Femur (tissue), 1 donor: ENCODE results near the gene AK1.

ENCODE experiments used
- DNase-seq: peaks from one replicate; pipeline ENCODE4 v3.0.0-alpha.2; 2017

The AK1 gene, protein sequence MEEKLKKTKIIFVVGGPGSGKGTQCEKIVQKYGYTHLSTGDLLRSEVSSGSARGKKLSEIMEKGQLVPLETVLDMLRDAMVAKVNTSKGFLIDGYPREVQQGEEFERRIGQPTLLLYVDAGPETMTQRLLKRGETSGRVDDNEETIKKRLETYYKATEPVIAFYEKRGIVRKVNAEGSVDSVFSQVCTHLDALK

DNA sequence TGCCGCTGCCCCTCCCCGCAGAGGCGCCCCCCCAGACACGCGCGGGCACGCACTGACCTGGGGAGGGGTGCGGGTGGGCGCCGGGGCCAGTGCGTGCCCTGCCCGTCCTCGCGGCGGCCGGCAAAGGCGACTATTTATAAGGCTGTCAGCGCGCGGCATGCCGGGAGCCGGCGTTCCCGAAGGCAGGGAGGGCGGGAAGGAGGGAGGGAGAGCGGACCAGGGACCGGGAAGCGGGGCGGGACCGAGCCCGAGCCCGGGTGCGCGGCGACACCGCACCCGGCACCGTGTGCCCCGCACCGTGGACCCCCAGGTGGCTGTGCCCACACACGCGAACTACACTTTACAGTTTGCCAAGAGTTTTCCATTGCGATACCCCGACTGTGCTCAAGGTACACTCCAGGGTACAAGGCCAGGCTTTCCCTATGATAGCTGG, at the start of gene AK1:
AK1 (minus strand) TSS at position 110 of the 433 bp plus-strand sequence. CDS start 3,058 bp downstream, outside the sequence.
- peak; percentile 86 for DNase-seq

DNA sequence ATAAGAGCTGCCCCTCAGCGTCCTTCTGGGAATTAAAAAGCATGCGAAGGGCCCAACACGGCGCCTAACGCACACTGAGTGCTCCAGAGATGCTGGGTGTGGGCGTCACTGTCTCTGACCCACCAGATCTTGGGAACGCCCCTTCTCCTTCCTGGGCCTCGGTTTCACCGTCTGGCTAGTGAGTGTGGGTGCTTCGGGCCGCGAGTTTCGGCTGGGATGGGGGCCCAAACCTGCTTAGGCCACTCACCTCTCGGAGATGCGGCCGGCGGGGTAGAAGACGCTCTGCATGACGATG, 49.4 kb upstream of the AK1 start:
- no peak for DNase-seq

DNA sequence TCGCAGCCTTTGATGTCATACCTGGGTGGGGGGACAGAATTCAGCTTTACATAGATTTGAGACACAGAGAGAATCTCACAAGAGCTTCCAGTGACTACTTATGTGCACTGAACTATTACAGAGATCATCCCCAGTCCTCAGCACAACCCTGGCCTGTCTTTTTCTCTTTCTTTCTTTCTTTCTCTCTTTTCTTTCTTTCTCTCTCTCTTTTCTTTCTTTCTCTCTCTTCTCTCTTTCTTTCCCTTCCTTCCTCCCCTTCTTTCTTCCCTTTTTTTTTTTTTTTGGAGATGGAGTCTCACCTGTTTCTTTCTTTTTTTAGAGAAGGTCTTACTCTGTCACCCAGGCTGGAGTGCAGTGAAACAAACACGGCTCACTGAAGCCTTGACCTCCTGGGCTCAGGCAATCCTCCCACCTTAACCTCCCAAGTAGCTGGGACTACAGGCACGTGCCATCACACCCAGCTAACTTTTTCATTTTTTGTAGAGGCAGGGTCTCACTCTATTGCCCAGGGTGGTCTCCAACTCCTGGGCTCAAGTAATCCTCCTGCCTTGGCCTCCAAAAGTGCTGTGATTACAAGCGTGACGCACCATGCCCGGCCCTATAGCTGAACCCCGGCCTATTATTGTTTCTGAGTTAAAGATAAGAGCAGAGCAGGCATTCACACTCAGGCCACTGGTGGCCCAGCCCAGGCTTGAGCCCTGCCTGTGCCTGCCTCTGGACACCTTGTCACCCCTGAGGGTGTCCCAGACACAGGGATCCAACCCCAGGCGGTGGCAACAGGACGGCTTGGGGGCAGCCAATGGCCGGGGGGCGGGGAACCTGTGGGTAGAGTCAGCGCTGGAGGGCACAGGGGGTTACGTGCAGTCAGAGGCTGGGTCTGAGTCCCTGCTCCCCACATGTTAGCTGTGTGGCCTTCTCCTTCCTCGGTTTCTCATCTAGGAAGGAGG, 48.8 kb upstream of the AK1 start:
- no peak for DNase-seq

DNA sequence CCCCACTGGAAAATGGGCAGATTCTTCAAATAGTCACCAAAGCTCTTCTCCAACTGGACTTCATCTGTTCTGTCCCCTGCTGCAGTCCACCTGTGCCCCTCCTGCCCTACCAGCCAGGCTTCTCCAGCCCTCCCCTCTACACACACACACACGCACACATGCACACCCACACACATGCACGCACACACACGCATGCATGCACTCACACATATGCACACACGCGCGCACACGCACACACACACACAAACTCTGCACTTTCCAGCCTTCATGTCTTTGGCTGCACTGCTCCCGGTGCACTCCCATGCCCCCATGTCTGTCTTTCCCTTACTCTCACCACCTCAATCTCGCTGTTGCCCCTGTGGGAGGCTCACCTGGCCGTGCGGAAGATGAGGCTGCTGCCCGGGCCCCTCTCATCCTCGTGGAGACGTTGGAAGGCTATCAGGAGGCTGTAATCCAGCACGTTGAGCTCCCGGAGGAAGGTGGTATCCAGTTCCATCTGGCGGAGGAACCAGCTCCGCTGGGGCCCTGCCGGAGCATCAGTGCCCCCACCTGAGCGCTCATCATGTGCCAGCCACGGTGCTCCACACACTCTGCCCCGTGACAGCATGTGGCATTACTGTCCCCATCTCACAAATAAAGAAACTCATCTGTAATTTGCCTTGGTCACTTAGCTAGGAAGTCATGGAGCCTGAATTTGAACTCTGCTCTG, 47.4 kb upstream of the AK1 start:
- DNase-seq, result no peak

DNA sequence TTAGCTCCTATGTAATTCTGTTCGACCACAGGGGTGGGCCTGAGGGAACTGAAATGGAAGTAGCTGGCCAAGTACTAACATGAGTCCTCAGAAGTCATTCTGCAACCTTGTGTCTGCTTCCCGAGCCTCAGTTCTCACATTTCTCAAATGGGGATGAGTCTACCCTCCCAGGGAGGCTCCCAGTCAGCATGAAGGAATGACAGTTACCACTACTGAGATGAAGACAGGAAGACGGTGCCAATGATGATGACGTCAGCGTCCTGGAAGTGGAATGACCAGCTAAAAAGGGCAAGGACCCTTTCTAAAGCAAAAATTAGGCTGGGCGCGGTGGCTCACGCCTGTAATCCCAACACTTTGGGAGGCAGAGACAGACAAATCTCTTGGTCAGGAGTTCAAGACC, 46.3 kb upstream of the AK1 start:
- DNase-seq, result no peak

DNA sequence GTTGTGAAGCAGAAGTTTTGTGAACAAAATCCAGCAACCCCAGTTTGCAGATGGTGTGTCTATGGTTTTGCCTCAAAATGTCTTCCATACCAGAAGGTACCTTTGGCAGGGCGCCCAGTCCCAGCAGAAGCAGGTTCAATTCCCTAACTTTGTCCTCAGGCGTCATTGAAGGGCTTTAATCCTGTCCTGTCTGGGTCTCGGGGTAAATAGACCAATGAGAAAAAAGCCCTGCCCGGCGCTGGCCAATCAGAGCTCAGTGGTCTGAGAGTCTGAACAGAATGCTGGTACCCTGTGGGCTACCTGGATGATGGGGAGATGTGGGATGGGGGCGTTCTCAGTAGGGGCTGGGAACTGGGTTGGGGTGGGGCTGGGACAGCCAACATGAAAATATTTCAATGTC, 45.6 kb upstream of the AK1 start:
- no peak for DNase-seq

DNA sequence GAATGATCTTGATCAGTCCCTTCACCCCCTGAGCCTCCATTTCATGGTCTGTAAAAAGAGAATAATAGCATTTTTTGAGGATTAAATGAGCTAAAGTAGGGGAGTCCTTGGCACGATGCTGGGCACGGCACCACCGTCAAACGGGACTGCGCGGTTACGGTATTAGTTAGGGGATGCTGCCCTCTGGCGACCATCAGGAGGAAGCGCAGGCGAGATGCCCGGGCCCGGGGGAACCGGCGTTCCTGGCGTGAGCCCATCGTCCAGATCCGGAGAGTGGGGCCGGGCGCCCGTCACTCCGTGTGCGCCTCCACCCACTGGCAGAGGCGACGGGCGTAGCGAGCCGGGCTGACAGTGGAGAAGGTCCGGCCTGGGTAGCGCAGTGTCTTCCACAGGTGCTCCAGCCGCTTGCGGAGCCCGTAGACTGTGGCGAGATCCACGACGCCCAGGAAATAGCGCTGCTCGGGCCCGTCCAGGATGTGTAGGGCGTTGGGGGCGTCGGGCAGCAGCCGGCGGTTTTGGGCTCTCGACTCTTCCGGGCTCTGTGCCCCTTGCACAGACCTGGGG, 44.2 kb upstream of the AK1 start:
- DNase-seq, result peak; percentile 77

DNA sequence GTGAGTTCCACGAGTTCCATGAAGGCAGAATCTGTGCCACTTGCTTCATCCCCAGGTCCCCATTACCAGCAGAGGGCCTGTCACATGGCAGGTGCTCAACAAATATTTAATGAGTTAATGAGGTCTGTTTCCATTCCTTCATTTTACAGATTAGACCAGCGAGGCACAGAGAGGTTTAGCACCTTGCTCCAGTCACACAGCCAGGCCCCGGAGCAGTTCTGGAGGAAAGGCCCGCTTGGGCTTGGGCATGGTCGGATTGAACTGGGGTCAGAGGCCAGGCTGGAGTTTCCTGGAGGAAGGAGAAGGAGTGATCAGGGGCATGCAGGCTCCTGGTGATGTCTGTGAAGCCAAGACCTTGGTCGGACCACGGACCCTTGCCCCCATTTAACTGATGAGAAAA, 43.3 kb upstream of the AK1 start:
- no peak for DNase-seq

DNA sequence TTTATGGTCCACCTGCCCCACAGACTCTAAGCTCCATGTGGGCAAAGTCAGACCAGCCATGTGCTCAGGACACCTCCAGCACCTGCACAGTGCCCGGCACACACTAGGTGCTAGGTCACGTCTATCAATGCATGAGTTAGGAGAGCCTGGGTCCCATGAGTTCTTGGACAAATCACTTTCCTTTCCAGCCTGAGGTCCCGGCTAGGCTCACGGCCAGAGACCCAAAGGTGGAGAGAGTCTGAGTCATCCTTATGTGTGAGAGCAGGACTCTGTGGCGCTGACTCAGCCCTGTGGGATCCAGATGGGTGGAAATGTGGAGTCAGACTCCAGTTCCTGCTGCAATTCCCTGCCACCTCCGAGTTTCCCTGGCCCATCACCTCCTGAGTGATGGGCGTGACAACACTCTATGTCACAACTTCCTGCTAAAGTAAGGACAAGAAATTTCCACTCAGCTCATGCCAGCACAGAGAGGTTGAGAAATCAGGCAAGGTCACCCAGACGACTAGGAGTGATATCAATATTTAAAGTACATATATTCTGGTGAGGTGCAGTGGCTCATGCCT, 41.9 kb upstream of the AK1 start:
- peak; percentile 83 for DNase-seq

DNA sequence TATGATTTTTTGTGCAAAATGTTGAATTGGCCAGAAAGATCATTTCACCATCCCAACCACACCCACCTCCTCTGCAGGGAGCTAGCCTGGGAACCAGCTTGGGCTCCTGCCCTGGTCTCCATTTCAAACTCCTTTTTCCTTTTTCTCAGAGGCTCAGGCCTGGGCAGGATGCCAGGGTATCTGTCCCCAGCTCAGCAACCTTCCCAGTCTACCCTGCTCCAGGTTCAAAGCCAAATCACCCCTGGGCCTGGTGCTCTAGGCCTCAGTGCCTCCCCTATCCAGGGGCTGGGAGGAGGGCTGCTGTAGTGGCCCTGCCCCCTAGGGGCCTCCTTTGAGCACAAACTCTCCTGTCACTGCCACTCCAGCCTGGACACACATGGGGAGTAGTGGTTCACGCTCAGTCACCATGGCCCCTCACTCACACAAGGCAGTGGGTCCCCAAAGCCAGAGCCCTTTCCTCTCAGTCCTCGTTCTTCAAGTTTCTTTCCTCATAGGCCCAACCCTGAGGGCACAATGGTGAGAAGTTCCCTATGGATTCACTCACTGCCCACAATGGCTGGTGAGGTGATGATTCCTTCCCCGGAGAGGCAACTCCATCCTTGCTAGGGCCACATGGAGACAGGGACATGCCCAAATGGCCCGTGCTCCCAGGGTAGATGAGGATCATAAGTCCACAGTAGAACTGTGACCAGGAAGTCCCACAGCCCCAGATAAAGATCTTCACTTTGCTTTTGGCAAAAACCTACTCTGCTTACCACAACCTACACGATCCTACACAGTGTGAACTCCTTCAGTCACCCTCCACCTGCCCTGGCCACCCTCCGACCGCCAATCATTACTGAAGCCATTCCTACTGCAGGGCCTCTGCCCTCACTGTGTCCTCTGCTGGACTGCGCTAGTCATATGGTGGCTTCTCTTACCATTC, 41.0 kb upstream of the AK1 start:
- peak; percentile 44 for DNase-seq

DNA sequence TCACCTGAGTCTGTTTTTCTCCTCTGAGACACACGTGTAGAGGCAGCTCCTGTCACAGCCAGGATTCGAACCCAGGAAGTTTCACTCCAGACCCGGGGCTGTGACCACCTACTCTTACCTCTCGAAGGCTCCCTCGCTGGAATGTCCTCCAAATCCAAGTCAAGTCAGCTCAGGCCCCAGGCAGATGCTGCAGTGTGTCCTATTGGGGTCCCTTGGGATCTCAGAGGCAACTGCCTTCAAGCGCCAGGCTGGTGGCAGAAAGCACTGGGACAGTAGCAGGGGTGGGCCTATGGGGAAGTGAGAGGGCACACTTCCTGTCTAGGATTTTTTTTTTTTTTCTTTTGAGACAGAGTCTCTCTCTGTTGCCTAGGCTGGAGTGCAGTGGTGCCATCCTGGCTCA, 40.1 kb upstream of the AK1 start:
- DNase-seq, result peak; percentile 24

DNA sequence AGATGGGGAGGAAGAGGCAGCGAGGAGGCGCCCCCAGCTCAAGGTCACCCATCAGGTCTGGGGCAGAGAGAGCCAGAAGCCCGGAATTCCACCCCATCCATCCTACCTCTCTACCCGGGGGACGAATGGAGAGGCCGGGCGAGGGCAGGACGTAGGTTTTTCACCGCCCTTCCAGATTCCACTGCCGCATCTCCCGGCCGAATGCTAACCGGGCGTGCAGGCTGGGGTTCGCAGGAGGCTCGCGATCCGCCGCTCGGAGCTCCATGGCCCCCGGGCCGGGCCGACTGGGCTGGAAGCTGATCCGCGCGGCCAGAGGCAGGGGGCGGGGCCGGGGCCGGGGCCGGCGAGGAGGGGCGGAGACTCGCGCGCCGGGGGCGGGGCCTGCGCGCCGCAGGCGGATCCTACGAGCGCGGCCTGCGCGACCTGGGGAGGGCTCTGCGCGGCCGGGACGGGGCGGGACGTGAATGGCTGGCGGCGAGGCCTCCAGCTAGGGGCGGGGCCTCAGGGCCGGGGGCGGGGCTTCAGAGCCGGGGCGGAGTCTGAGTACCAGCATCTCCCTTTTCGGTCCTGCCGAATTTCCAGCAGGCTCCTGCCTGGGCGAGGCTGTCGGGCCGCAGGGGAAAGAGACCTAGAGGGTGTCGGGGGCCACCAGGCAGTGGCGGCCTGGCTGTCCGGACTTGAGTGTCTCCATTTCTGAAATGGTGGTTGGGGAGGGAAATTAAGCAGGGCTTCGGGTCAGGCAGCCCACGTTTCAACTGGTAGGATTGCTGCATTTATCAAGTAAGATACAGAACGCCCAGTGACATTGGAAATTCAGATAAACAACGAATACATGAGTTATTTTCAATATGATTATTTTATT, 39.5 kb upstream of the AK1 start, which contains the start of gene ST6GALNAC4:
ST6GALNAC4 (minus strand) TSS at position 322 of the 862 bp plus-strand sequence. CDS start 622 bp downstream, outside the sequence.
- DNase-seq, result peak; percentile 98

DNA sequence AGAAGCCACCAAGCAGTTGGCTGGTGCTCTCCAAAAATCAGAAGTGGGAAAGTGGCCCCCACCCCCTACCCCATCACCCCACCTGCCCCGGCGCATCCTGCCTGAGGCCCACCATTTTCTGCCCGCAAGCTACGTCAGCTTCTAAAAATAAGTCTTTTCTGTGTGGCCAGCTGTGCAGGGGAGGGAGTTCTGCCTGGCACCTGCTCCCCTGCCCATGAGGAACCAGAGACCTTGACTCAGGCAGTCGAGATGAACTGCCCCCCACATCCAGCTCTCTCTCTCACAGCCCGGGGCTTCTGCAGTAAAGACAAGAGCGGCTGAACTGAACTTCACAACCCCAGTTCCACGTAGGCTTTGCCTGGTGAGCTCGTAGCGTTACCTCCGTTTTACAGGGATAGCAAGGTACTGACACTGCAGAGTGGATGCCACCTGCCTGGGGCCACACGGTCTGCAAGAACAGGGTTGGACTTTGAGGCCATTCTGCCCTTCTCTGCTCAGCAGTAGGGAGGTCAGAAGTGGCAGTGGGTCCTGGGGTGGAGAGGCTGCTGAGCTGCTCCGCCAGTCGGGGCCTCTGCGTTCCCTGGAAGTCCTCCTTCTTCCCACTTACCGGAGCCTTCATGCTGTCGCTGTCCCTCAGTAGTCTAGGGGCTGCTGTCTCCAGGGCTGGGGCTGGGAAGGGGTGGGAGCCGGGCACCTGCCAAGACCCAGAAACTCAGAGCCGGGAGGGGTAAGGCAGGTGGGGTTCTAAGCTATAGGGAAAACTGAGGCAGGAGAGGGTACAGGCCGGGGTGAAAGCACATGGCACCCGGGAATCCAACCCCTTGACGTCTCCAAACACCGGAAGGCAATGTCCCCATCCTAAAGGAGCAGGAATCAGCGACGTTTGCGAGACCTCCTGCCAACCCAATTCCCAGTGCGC, 38.6 kb upstream of the AK1 start:
- DNase-seq, result peak; percentile 62

DNA sequence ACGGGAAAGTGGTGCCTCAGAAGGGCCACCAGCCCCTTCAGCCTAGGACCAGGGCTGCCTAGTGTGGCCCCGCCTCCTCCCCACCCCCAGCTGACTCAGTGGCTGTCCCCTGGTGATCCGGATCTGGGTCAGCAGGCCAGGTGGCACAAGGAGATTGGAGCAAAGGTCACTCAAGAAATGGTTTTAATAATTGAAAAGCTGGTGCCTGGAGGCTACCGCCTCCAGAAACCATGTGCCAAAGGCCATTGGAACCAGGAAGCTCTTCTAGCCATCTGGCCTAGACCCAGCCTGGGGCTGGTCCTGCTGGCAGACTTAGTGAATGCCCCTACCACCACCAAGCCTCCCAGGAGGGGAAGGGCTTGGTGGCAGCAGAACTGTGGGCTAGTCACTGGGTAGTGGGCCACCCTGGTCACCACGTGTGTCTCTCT, 37.9 kb upstream of the AK1 start:
- peak; percentile 30 for DNase-seq

DNA sequence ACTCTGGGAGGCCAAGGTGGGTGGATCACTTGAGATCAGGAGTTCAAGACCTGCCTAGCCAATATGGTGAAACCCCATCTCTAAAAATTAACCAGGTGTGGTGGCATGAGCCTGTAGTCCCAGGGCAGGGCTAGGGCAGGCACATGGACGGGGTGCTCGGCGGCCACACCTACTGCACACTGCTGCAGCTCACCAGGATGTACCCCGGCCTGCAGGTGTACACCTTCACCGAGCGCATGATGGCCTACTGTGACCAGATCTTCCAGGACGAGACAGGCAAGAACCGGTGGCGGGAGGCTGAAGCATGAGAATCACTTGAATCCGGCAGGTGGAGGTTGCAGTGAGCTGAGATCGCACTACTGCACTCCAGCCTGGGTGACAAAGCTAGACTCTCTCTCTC, 36.2 kb upstream of the AK1 start:
- DNase-seq, result peak; percentile 17

DNA sequence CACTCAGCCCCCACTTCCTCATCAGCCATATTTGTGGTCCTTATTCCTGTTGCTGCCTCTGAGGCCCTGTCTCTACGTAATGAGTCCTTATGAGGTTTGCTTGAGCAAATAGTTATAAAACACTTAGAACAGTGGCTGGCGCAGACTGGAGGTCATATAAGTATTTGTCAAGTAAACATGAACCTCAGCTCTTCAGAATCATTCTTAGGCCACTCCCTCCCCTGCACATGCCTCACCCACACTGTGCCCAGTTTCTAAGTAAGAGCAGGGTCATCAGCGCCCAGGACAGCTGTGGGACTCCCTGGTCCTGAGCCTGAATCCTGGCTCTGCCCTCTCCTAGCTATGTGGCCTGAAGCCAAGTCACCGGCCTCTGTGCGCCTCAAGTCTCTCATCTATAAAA, 35.4 kb upstream of the AK1 start:
- peak; percentile 13 for DNase-seq

DNA sequence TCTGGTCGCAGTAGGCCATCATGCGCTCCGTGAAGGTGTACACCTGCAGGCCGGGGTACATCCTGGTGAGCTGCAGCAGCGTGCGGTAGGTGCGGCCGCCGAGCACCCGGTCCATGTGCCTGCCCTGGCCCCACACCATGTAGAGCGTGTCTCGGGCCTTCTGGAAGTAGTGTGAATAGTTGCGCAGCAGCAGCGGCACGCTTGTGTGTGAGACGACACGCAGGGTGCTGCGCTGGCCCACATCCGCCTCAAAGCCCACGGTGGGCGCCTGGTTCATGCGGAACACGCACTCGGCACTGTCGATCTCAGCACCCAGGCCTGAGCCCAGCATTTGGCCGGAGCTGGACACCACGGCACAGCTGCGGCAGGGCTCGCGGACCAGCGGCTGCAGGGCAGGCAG, 34.8 kb upstream of the AK1 start:
- DNase-seq, result peak; percentile 10

DNA sequence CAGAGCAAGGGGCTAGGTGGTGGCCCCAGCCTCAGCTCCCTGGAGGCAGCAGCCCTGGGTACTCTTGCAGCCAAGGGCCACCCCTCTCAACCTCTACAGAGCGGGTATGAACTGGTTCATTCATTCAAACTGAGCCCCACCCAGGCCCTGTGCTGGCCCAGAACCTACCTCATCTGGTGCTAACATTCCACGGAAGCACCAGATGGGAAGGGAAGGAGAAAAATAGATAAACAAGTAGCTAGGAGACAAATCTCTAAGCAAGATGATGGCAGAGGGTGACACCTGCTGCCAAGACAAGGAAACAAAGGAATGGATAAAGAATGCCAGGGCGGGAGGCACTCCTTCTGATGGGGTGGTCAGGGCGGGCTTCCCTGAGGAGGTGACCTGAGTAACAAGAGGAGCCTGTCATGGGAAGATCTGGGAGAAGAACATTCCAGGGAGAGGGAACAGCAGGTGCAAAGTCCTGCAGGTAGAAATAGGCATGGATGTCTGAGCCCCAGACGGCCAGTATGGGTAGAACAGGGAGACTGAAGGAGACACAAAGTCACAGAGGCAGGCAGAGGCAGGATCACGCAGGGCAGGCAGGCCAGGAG, 33.2 kb upstream of the AK1 start:
- peak; percentile 22 for DNase-seq

DNA sequence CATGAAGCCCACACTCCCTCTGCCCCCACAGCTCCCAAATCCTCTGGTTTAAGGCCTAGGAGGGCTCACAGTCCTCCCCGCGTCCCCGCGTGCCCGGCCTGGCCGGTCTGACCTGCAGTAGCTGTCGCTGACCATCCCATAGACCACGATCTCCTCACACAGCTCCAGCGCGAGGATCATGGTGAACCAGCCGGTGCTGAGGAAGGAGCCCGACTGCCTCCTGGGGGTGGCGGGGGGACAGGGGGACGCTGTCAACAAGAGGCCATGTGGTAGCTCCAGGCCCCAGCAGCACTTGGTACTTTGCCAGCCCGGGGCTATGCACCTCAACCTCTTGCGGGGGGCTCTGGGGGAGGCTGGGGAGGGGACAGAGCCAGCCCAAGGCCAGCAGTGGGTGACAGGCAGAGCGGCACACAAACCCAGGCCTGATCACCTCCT, 32.4 kb upstream of the AK1 start:
- peak; percentile 15 for DNase-seq
